HS-5 (cell line): ENCODE data around the gene SSH3.

Experiments
- DNase-seq: peaks from one replicate; pipeline ENCODE4 v3.0.0-alpha.2; 2012; ENCODE audit warnings: low read depth

Gene SSH3

GRCh38 chr11:67293090-67293489 is 10.2 kb upstream of the SSH3 start:
- peak; percentile 63 for DNase-seq

GRCh38 chr11:67295846-67296245 is 7.5 kb upstream of the SSH3 start:
- no peak for DNase-seq

GRCh38 chr11:67298786-67299185 is 4.5 kb upstream of the SSH3 start:
- no peak for DNase-seq

GRCh38 chr11:67299471-67300191 is 3.7 kb upstream of the SSH3 start:
- no peak for DNase-seq

GRCh38 chr11:67300256-67300755 is 3.0 kb upstream of the SSH3 start:
- DNase-seq, result no peak

GRCh38 chr11:67300756-67301312 is 2.5 kb upstream of the SSH3 start:
- DNase-seq, result no peak

- DNase-seq, result no peak
Measured at GRCh38 chr11:67301313-67301921, 1.9 kb upstream of the SSH3 start.

- DNase-seq, result no peak
Measured at GRCh38 chr11:67301951-67302516, 1.3 kb upstream of the SSH3 start.

GRCh38 chr11:67302571-67303131 is 679 bp upstream of the SSH3 start:
- DNase-seq, result no peak

GRCh38 chr11:67303835-67304411 is 593 bp downstream of the SSH3 start:
- no peak for DNase-seq

- DNase-seq, result no peak
Measured at GRCh38 chr11:67304511-67305113, 1.3 kb downstream of the SSH3 start.

GRCh38 chr11:67306769-67307544 is 3.6 kb downstream of the SSH3 start:
- no peak for DNase-seq

- DNase-seq, result no peak
Measured at GRCh38 chr11:67307545-67308001, 4.2 kb downstream of the SSH3 start.

GRCh38 chr11:67308031-67308866 is 4.9 kb downstream of the SSH3 start:
- no peak for DNase-seq

GRCh38 chr11:67309166-67309565 is 5.8 kb downstream of the SSH3 start:
- no peak for DNase-seq

- no peak for DNase-seq
Measured at GRCh38 chr11:67309661-67310061, 6.3 kb downstream of the SSH3 start.

- no peak for DNase-seq
Measured at GRCh38 chr11:67310246-67311050, 7.1 kb downstream of the SSH3 start.

GRCh38 chr11:67311051-67311555 is 7.8 kb downstream of the SSH3 start:
- DNase-seq, result no peak

GRCh38 chr11:67311556-67312082 is 8.3 kb downstream of the SSH3 start:
- DNase-seq, result no peak
